Fibroblast of mammary gland (primary cell): ENCODE data around the gene ELP1.

Source experiments
- DNase-seq: peaks from one replicate; pipeline ENCODE4 v3.0.0-alpha.2; 2010; ENCODE audit warnings: low read depth
- H3K4me3 ChIP-seq: 2 replicates; pipeline ENCODE4 v1.5.1; 2011; ENCODE audit warnings: low read depth, mild to moderate bottlenecking, low read length, moderate library complexity; ENCODE audit not compliant: control insufficient read depth
- TF ChIP-seq, protein P1 (sequence below): conservative IDR thresholded peaks from 2 replicates; pipeline ENCODE4 v1.5.1; 2011; ENCODE audit warnings: low read depth, low read length, inconsistent platforms; ENCODE audit not compliant: control insufficient read depth, insufficient read depth

ELP1 gene, protein sequence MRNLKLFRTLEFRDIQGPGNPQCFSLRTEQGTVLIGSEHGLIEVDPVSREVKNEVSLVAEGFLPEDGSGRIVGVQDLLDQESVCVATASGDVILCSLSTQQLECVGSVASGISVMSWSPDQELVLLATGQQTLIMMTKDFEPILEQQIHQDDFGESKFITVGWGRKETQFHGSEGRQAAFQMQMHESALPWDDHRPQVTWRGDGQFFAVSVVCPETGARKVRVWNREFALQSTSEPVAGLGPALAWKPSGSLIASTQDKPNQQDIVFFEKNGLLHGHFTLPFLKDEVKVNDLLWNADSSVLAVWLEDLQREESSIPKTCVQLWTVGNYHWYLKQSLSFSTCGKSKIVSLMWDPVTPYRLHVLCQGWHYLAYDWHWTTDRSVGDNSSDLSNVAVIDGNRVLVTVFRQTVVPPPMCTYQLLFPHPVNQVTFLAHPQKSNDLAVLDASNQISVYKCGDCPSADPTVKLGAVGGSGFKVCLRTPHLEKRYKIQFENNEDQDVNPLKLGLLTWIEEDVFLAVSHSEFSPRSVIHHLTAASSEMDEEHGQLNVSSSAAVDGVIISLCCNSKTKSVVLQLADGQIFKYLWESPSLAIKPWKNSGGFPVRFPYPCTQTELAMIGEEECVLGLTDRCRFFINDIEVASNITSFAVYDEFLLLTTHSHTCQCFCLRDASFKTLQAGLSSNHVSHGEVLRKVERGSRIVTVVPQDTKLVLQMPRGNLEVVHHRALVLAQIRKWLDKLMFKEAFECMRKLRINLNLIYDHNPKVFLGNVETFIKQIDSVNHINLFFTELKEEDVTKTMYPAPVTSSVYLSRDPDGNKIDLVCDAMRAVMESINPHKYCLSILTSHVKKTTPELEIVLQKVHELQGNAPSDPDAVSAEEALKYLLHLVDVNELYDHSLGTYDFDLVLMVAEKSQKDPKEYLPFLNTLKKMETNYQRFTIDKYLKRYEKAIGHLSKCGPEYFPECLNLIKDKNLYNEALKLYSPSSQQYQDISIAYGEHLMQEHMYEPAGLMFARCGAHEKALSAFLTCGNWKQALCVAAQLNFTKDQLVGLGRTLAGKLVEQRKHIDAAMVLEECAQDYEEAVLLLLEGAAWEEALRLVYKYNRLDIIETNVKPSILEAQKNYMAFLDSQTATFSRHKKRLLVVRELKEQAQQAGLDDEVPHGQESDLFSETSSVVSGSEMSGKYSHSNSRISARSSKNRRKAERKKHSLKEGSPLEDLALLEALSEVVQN (N-terminal part only)

DNA sequence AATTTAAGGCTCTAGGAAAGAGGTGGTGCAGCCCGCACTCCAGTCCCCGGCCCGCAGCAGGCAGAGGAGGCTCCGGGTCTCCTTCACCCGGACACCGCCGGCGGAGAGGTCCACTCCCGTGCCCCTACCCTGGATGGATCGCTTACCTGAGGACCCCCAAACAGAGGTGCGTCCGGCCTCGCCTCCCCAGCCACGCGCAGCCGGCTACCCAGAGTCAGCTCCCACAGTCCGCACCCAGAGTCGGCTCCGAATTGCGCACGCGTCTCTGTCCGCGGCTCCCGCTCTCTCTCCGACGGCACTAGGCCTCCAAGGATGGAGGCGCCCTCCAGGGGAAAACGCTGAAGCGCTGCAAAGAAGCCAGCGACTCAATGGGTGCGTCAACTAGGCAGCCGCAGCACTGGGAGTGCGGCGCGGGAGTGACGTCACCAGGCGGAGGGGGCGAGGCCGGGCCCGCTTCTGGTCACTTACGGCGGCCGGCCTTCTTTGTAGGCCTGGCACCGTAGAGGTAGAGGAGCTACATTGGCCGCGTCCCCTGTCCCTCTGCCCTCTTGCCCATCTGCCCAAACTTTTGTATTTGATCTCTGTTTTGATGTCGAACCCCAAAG lies at the start of gene ELP1:
TSS of gene ELP1 (minus strand) at position 407 of the 605 bp plus-strand sequence. CDS start 2,978 bp downstream, outside the sequence.
- peak within 1 kb of the TSS; percentile 96 for H3K4me3 ChIP-seq
- TF ChIP-seq, protein P1, sequence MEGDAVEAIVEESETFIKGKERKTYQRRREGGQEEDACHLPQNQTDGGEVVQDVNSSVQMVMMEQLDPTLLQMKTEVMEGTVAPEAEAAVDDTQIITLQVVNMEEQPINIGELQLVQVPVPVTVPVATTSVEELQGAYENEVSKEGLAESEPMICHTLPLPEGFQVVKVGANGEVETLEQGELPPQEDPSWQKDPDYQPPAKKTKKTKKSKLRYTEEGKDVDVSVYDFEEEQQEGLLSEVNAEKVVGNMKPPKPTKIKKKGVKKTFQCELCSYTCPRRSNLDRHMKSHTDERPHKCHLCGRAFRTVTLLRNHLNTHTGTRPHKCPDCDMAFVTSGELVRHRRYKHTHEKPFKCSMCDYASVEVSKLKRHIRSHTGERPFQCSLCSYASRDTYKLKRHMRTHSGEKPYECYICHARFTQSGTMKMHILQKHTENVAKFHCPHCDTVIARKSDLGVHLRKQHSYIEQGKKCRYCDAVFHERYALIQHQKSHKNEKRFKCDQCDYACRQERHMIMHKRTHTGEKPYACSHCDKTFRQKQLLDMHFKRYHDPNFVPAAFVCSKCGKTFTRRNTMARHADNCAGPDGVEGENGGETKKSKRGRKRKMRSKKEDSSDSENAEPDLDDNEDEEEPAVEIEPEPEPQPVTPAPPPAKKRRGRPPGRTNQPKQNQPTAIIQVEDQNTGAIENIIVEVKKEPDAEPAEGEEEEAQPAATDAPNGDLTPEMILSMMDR = no peak
- DNase-seq = peak; percentile 93

DNA sequence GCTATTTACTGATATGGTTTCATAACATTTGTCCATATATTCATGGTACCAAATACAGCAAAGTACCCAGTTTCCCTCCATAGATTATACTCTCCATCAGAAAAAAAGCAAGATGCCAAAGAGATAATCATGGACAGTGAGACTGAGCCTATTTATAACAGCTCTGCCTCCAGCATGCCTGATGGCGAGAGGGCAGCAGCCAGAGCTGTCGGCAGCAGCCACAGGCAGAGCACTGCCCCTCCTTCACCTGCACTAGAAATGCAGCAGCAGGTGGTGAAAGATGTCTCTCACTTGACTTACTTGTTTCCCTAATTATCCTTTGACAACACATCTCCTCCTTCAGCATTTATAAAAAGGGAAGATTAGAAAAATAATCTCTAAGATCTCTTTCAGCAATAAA lies 47.0 kb upstream of the ELP1 start:
- H3K4me3 ChIP-seq = no peak overlapping the region
- TF ChIP-seq, protein P1 = no peak
- no peak for DNase-seq

DNA sequence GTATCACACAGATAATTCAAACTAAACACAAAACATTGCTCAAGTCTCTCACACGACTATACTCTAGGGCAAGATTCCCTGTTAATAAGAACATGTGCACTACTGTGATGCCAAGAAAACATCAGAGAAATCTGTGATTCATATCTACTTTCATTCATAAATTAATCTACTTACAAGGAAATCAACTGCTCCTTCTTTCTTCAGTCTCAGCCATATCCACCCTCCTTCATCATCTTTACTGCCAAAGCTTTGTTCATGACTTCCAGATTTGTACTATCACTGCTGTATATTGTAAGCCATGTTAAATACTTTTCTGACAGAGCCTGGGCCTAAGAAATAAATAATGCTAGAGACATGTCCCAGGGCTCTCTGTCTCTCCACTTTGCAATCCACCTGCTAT lies 44.3 kb upstream of the ELP1 start:
- TF ChIP-seq, protein P1 = no peak
- peak; percentile 21 for DNase-seq
- H3K4me3 ChIP-seq = no peak overlapping the region

DNA sequence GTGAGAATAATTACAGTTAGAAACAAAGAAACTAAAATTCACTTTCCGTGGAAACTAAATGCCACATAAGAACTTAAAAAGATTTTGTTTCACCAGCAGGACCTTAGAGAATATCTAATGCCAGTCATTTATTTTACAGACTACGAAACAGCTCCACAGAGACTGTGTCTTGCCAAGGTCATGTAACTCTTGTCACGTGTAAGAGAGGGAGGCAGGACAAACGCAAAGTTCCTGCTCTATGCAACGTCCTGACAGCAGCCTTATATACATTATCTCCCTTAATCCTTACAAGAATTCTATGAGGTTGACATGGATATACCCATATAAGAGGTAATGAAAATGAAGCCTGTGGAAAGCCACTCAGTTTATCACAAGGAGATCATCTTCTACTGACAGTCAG lies 40.0 kb upstream of the ELP1 start:
- DNase-seq = no peak
- TF ChIP-seq, protein P1 = no peak
- H3K4me3 ChIP-seq = no peak overlapping the region

DNA sequence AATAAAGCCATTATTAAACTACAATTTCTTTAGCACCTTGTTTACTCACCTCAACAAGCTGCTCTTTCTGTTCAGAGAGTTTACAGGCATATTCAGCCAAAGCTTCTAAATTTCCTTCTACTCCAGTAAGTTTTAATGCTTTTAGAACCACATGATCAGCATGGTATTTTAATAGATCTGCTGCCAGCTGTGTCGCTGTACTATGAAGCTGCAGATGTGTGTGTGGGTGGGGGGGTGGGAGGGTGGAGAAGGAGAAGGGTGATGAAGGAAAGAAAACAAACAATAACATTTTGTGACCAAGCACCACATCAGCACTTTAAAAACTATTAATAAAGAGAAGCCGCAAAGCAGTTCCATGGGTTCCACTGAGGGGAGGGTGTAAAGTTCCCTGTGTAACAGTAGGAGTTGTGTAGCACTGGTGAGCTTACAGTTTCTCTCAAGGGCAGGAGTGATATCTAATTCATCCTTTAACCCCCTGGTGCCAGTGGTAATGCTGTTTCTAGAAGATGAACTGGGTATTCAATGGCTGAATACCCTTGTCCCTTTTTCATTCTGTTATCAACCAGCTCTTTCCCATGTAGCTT lies 38.8 kb upstream of the ELP1 start:
- H3K4me3 ChIP-seq = no peak overlapping the region
- TF ChIP-seq, protein P1 = no peak
- peak; percentile 58 for DNase-seq
